ENCODE data around the gene TMEM44.

TMEM44 gene

DNA sequence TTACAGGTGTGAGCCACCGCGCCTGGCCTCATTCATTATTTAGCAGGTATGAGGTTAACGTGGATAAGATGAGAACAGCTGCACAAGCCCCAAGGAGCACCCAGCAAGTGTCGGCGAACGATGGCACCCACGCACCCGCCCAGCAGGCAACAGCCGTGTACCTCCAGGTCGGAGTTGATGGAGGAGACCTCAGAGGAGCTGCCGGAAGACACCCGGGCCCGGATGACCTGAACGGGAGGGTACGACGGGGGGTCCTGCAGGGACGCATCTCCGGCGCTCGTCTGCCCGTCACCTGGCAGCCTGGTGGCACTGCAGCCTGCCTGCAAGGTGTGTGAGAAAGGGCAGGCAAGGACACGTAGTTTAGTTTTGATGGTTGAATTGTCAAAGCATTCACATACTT, 29.1 kb downstream of the TMEM44 start:
- H3K27ac ChIP-seq, result no peak overlapping the region
- TF ChIP-seq, protein P1, sequence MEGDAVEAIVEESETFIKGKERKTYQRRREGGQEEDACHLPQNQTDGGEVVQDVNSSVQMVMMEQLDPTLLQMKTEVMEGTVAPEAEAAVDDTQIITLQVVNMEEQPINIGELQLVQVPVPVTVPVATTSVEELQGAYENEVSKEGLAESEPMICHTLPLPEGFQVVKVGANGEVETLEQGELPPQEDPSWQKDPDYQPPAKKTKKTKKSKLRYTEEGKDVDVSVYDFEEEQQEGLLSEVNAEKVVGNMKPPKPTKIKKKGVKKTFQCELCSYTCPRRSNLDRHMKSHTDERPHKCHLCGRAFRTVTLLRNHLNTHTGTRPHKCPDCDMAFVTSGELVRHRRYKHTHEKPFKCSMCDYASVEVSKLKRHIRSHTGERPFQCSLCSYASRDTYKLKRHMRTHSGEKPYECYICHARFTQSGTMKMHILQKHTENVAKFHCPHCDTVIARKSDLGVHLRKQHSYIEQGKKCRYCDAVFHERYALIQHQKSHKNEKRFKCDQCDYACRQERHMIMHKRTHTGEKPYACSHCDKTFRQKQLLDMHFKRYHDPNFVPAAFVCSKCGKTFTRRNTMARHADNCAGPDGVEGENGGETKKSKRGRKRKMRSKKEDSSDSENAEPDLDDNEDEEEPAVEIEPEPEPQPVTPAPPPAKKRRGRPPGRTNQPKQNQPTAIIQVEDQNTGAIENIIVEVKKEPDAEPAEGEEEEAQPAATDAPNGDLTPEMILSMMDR (IDR thresholded peaks at IDR 0.05), result no peak
- no peak for TF ChIP-seq ZFX (IDR thresholded peaks at IDR 0.05; ENCODE audit: borderline replicate concordance)

DNA sequence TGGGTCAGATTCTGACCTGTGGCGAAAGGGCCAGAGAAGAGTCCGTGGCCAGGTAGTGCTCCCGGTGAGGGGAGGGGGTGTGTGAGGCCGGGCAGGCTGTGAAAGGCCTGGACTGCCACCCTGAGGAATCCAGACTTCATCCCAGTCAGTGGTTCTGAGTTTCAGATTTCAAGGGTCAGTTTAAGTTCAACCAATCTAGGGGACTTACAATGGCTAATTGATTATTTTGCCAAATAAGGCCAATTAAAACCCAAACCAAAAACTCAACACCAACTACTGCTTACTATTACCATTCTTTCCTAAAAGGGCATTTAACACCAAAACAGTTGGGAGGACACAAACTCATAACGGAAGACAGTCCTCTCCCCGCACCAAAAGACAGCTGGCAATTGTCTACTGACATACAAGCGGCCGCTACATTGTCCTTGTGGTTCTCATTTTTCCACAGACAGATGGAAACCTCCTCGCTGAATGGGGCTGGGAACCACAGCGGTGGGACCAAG, 30.5 kb downstream of the TMEM44 start:
- no peak overlapping the region for H3K27ac ChIP-seq
- TF ChIP-seq ZFX (IDR thresholded peaks at IDR 0.05; ENCODE audit: borderline replicate concordance), result no peak
- TF ChIP-seq, protein P1 (IDR thresholded peaks at IDR 0.05), result no peak

DNA sequence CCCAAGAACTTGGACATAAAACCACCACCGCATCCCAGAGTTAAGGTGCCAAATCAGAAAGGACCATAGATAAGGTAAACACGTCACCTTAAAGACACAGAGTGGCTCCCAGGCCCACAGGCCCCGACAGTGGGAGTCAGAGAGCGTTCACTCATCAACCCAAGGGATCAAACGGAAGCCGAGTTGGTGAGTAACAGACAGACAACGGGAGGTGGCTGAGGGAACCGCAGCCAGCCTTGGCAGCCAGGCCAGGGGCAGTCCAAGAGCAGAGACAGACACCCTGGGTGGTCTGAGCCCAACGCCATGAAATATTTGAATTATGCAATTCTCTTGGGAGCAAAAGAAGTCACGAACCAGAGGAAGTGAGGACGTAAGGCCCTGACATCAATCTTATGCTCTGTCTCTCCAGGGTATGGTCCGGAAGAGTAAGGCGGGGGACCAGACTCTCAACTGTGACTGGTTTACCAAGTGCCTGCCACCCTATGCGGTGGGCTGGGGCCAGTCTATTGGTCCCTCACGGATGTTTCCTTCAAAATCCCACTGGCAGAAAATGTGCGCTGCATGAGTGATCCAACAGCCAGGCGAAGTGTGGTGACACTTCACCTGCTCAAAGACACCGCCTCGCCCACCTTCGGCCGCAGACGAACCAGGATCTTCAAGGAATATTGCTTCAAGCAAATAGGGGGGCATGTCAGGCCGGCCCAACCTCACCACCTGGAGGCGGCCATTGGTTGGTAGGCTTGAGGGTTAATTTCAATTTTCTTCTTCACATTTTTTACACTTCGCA, 34.3 kb downstream of the TMEM44 start:
- TF ChIP-seq, protein P1 (IDR thresholded peaks at IDR 0.05), result no peak
- no peak for TF ChIP-seq ZFX (IDR thresholded peaks at IDR 0.05; ENCODE audit: borderline replicate concordance)
- H3K27ac ChIP-seq, result no peak overlapping the region

DNA sequence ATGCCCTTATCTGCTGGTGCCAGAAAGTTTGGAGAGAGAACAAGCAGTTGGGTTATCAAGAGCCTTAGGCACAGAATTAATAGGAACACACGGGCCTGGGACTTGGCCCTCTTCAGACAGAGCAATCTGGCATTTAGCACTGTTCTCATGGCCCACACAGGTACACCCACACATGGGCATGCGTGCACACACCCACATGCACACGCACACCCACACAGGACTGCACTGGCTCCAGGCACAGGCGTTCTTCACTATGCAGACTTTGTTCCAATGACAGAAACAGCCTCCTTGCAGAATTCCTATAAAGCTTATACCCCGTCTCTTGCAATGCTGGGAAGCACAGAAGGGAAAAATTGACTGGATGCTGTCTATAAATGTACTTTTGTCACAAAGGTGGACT, 36.3 kb downstream of the TMEM44 start:
- no peak overlapping the region for H3K27ac ChIP-seq
- no peak for TF ChIP-seq ZFX (IDR thresholded peaks at IDR 0.05; ENCODE audit: borderline replicate concordance)
- TF ChIP-seq, protein P1 (IDR thresholded peaks at IDR 0.05), result no peak

DNA sequence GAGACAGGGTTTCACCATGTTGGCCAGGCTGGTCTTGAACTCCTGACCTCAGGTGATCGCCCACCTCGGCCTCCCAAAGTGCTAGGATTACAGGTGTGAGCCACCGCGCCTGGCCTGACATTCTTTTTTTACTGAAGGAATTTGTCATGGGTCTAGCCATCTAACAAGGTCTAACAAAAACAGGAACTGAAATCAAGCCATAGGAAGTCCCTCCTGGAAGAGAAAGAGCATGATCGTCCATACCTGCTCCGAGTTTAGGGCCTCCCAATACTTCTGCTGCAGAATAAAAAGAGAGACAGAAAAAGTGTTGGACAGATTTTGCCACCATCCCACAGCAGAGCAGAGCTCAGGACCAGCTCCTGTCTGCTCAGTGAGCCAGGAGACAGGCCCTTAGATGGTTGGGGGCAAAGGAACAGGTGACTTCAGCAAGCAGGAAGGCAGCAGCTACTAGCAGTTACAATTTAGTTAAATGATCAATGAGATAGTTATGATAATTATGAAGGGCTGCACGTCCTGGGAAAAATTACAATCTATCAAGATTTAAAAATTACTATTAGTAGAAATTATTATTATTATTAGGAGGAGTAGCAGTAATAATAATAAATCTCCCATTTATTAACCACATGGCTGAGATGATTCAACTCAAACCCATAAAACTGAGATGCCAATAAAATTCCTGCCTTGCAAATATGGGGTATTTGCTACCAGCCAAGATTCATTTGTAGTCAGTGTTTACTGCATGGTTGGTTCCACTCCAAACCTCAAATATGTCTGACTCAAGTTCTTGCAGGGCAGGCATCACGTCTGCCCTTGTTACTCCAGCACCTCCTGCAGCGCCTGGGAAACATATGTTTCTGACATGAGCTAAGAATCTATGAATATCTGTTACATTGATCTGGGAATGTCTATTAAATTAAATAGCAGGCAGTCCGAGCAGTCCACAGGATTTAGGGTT, 40.1 kb downstream of the TMEM44 start:
- TF ChIP-seq ZFX (IDR thresholded peaks at IDR 0.05; ENCODE audit: borderline replicate concordance), result no peak
- TF ChIP-seq, protein P1 (IDR thresholded peaks at IDR 0.05), result no peak
- H3K27ac ChIP-seq, result no peak overlapping the region

DNA sequence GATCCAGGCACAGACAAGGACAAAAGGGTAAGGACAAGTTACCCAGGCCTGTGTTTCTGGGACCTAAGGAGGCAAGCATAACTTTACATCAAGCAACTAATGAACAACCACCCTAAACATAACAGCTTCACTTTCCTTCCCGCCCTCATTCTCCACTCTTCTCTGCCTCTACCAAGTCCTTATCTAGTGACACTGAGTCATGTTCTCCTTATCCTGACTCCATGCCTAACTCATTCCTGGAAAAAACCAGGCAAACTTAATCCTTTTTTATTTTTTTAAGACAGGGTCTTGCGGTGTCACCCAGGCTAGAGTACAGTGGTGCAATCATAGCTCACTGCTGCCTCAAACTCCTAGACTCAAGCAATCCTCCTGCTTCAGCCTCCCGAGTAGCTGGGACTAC, 44.5 kb downstream of the TMEM44 start:
- no peak overlapping the region for H3K27ac ChIP-seq
- TF ChIP-seq ZFX (IDR thresholded peaks at IDR 0.05; ENCODE audit: borderline replicate concordance), result no peak
- TF ChIP-seq, protein P1 (IDR thresholded peaks at IDR 0.05), result no peak

Measured in 22Rv1 (cell line).